Bronchus fibroblast of lung (primary cell): ENCODE data around the gene RFX7. TPM values are rescaled to one million over a fixed set of nuclear protein-coding genes. Genes with fewer than 3 reads are reported as not detected.

Source experiments
- total RNA-seq: library from RNA; depleted of rRNA; stranded (reverse); fragments of >200 nt; gene quantifications from 2 replicates; pipeline ENCODE4 v1.2.3, GENCODE V29; 2015

RFX7 gene
- total RNA-seq, result 3.3 and 4.2 TPM in 2 replicates

GRCh38 chr15:56243163-56244037 is at the start of gene RFX7:
TSS of gene RFX7 (minus strand) at chr15:56243879. CDS start at chr15:56243285, 594 bp downstream.

Other genes with a start within 250 kb of the RFX7 start
- gene TEX9, start 121.5 kb upstream of the RFX7 start, total RNA-seq, result 1.0 and 1.8 TPM in 2 replicates
- 1.8 and 3.4 TPM in 2 replicates for gene MNS1, start 221.3 kb upstream of the RFX7 start, total RNA-seq